K562 (cell line): ENCODE data around the gene F2RL2. TPM values are rescaled to one million over a fixed set of nuclear protein-coding genes. Genes with fewer than 3 reads are reported as not detected.

ENCODE experiments used
- ATAC-seq: fragments of 200-7000 bp; cut with Tn5 transposase; 3 replicates; pipeline ENCODE4 v1.9.1; 2020; ENCODE audit warnings: moderate library complexity
- BruUV-seq: library from RNA; stranded (reverse); fragments of 400-500 nt; replicated peaks from 2 replicates; lab custom pipeline; 2021; lab: Mats Ljungman, UMichigan
- CTCF ChIA-PET: fragments of 300-600 bp; formaldehyde crosslinking; extraction: SDS; loops from one replicate; lab custom pipeline; 2021; ENCODE audit warnings: low intra/inter-chr PET ratio; lab: Yijun Ruan, JAX
- POLR2A ChIA-PET: fragments of 300-600, 350-650 bp; sonication (Branson Sonifier 250); formaldehyde crosslinking; extraction: SDS; loops from one replicate; lab custom pipeline; 2021; ENCODE audit warnings: antibody characterized with exemption, inconsistent platforms; lab: Yijun Ruan, JAX
- DNase-seq, 4 experiments: peaks; one replicate each; pipeline versions ENCODE4 v3.0.0 to v3.0.0-alpha.2; 2011 to 2018; ENCODE audit warnings: low spot score in 3 of 4, mixed read lengths in 3 of 4; ENCODE audit errors: extremely low read depth in 1 of 4
- FAIRE-seq: peaks from 2 replicates; lab custom pipeline; 2011; peaks lifted over from hg19 to GRCh38; lab: Jason Lieb, UNC
- H2AFZ ChIP-seq: 2 replicates; pipeline ENCODE4 v1.6.0; 2011; ENCODE audit warnings: low read depth, low read length, control low read depth, inconsistent platforms
- H3K27ac ChIP-seq: fragments of 200-600 bp; 3 replicates; pipeline ENCODE4 v1.8.0; 2011; ENCODE audit warnings: low read depth, mild to moderate bottlenecking, control low read depth, inconsistent platforms, low read length, moderate library complexity, mixed read lengths; ENCODE audit errors: extremely low read depth
- H3K27me3 ChIP-seq, 2 experiments: fragments of 300-600 bp in 1 of 2; 2 replicates in 1 of 2; 3 replicates in 1 of 2; pipeline versions ENCODE4 v1.6.0 to v1.8.0; 2011; ENCODE audit warnings: inconsistent platforms in 2 of 2, low read length in 2 of 2, mild to moderate bottlenecking in 1 of 2, mixed read lengths in 1 of 2, moderate library complexity in 1 of 2; ENCODE audit not compliant: control insufficient read depth in 2 of 2, insufficient read depth in 2 of 2
- H3K36me3 ChIP-seq: fragments of 300-600 bp; 3 replicates; pipeline ENCODE4 v1.8.0; 2011; ENCODE audit warnings: mild to moderate bottlenecking, low read length, inconsistent platforms; ENCODE audit not compliant: control insufficient read depth, insufficient read depth
- H3K4me1 ChIP-seq, 2 experiments: fragments of 200-600 bp in 1 of 2; replicated peaks in 1 of 2; 2 replicates in 1 of 2; 3 replicates in 1 of 2; pipeline versions ENCODE4 v1.5.1 to v1.8.0; 2011; ENCODE audit warnings: inconsistent platforms in 2 of 2, low read length in 2 of 2, mild to moderate bottlenecking in 1 of 2, mixed read lengths in 1 of 2, moderate library complexity in 1 of 2; ENCODE audit not compliant: control insufficient read depth in 2 of 2, insufficient read depth in 2 of 2
- H3K4me2 ChIP-seq: 2 replicates; pipeline ENCODE4 v1.6.1; 2011; ENCODE audit warnings: low read length, control low read depth, inconsistent platforms, mixed read lengths; ENCODE audit not compliant: insufficient read depth
- H3K4me3 ChIP-seq: fragments of 200-600 bp; sonication (generic), shearing (Covaris generic); 2 replicates; pipeline ENCODE4 v1.5.1; 2016; ENCODE audit warnings: control low read depth, inconsistent platforms
- H3K79me2 ChIP-seq: fragments of 200-600 bp; 3 replicates; pipeline ENCODE4 v1.8.0; 2011; ENCODE audit warnings: low read length, inconsistent platforms; ENCODE audit not compliant: control insufficient read depth, insufficient read depth
- H3K9ac ChIP-seq, 2 experiments: 2 replicates each; pipeline versions ENCODE4 v1.6.0 to v1.6.1; 2011; ENCODE audit warnings: low read depth in 2 of 2, low read length in 2 of 2, control low read depth in 1 of 2, inconsistent platforms in 1 of 2, mild to moderate bottlenecking in 1 of 2, mixed read lengths in 1 of 2; ENCODE audit not compliant: insufficient read depth in 1 of 2
- H3K9me1 ChIP-seq: one replicate; pipeline ENCODE4 v1.6.0; 2011; ENCODE audit warnings: inconsistent platforms, mild to moderate bottlenecking, low read length, moderate library complexity; ENCODE audit not compliant: control insufficient read depth, insufficient read depth
- H3K9me3 ChIP-seq: replicated peaks from 2 replicates; pipeline ENCODE4 v1.5.1; 2011; ENCODE audit warnings: low read depth, low read length, inconsistent platforms; ENCODE audit not compliant: control insufficient read depth, insufficient read depth
- H4K20me1 ChIP-seq: replicated peaks from 2 replicates; pipeline ENCODE4 v1.6.1; 2011; ENCODE audit warnings: low read length, inconsistent platforms, mixed read lengths; ENCODE audit not compliant: control insufficient read depth, insufficient read depth
- C11orf30 ChIP-seq: fragments of 450-650 bp; IDR thresholded peaks from 2 replicates; pipeline ENCODE4 v1.6.1; 2016; ENCODE audit warnings: low read depth, mild to moderate bottlenecking
- ELF1 ChIP-seq: fragments of 200-800 bp; sonication (Bioruptor generic); IDR thresholded peaks from 2 replicates; pipeline ENCODE4 v1.6.1; 2016; ENCODE audit warnings: missing genetic modification characterization, missing compliant biosample characterization
- HNRNPK ChIP-seq: fragments of 200-400 bp; formaldehyde crosslinking; IDR thresholded peaks from one replicate; pipeline ENCODE4 v1.6.1; 2018; ENCODE audit warnings: mild to moderate bottlenecking, low read depth, low read length; ENCODE audit not compliant: poor library complexity, severe bottlenecking
- RREB1 ChIP-seq: fragments of 250-450 bp; sonication (Bioruptor Pico); IDR thresholded peaks from 2 replicates; pipeline ENCODE4 v1.4.0; 2020
- ZEB2 ChIP-seq: fragments of 450-650 bp; IDR thresholded peaks from 2 replicates; pipeline ENCODE4 v1.6.1; 2016
- ZNF311 ChIP-seq: fragments of 250-450 bp; sonication (Bioruptor Pico); IDR thresholded peaks from 2 replicates; pipeline ENCODE4 v1.4.0; 2020; ENCODE audit warnings: mild to moderate bottlenecking, moderate library complexity
- ZNF584 ChIP-seq: fragments of 200-800 bp; sonication (Bioruptor generic); IDR thresholded peaks from 2 replicates; pipeline ENCODE4 v1.6.1; 2016; ENCODE audit warnings: low read depth, mild to moderate bottlenecking, missing genetic modification characterization, missing compliant biosample characterization
- in situ Hi-C: fragments of 300-500 bp; cut with MboI; formaldehyde crosslinking; loops from 4 replicates; pipeline ENCODE4 v1.15.0; 2018; ENCODE audit warnings: inconsistent platforms, mixed read lengths
- intact Hi-C: fragments of 100-400 bp; cut with micrococcal nuclease; formaldehyde crosslinking; loops from 2 replicates; pipeline ENCODE4 v1.14.2; 2022
- polyA plus RNA-seq, 8 experiments: library from polyadenylated mRNA; depleted of rRNA in 4 of 8; stranded (reverse) in 5 of 8; unstranded in 3 of 8; fragments of >200 nt; fragmentation: Nextera tagmentation in 2 of 8; fragmentation: Illumina TruSeq in 1 of 8; extraction: Ambion mirVana in 2 of 8; extraction: Trizol in 1 of 8; gene quantifications; 2 replicates each; pipeline versions ENCODE4 v1.2.1 to v1.2.3, GENCODE V29; 2011 to 2014; ENCODE audit warnings: inconsistent platforms in 1 of 8, missing spikeins in 1 of 8
- total RNA-seq, 7 experiments: library from RNA; depleted of rRNA in 6 of 7; stranded (reverse); fragments of >200 nt in 6 of 7; fragmentation: Illumina TruSeq in 2 of 7; extraction: Trizol in 2 of 7; gene quantifications; 2 replicates each; pipeline versions ENCODE4 v1.2.1 to v1.2.3, GENCODE V29; 2011 to 2021; ENCODE audit warnings: low replicate concordance in 1 of 7

F2RL2 gene
- total and polyA plus RNA-seq, 9 of the 15 experiments (the other 6 are each of a cell fraction or from before 2014, with no cell fraction given): 0.03 to 0.12 (median 0.06) TPM; not detected in 3

DNA sequence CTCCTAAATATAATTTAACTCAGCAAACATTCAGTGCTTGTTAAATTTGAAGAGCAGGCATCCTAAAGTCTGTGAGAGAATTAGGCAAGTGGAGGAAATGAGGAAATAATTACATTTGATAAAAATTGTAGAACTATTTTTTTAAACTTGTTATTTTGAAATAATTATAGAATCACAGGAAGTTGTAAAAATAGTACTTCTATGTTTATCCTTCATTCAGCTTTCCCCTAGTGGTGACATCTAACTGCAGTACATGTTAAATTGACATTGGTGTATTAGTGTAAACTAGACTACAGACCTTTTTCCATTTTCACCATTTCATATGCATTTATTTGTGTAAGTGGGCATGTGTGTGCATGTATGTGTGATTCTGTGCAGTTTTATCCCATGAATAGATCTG is 51.6 kb downstream of the F2RL2 start:
- no TSS peak for BruUV-seq
- no peak overlapping the region for H3K27ac ChIP-seq
- no peak for ATAC-seq

More for the DNA sequence above, 51.6 kb downstream of the F2RL2 start:
- H3K79me2 ChIP-seq: no peaks in the 10 kb centered on the region
- no peaks in the 10 kb centered on the region for H3K27me3 ChIP-seq
- no peak overlapping the region for H2AFZ ChIP-seq
- no peaks in the 10 kb centered on the region for H3K4me1 ChIP-seq
- H4K20me1 ChIP-seq: no peaks in the 10 kb centered on the region
- TF ChIP-seq RREB1 (CRISPR knock-in tag) (no peak), HNRNPK (no peak), ZEB2 (no peak), ELF1 (tag) (no peak), ZNF584 (CRISPR knock-in tag) (no peak), ZNF311 (CRISPR knock-in tag) (no peak), C11orf30 (no peak)
- no peaks in the 10 kb centered on the region for H3K9me1 ChIP-seq
- no peaks in the 10 kb centered on the region; the same call in 2 of the 3 replicates for H3K36me3 ChIP-seq
- DNase-seq: no peak
- in situ Hi-C loops (no loop called here), intact Hi-C loops (no loop called here)
- ChIA-PET POLR2A (interaction anchor here (1.3 kb wide), 1 partner anchor 12 kb away, joined by 4 read pairs; no protein-coding TSS in a partner anchor), CTCF (no interaction called here)
- no peak for FAIRE-seq
- H3K4me3 ChIP-seq: no peak overlapping the region
- no peaks in the 10 kb centered on the region for H3K9me3 ChIP-seq
- H3K9ac ChIP-seq: no peak overlapping the region
- H3K4me2 ChIP-seq: no peak overlapping the region
